ENCODE data around the gene POLR1E.
A peak's percentile ranks its signal among the peaks of the same experiment; 100 is the strongest.

Gene POLR1E

GRCh38 chr9:37485389-37486255 is at the start of gene POLR1E:
Gene POLR1E (plus strand): TSS chr9:37485948. CDS start chr9:37486048, 100 bp downstream.
- DNase-seq: peak; percentile 96

GRCh38 chr9:37436540-37436939 is 49.2 kb upstream of the POLR1E start:
- no peak for DNase-seq

GRCh38 chr9:37437010-37437409 is 48.7 kb upstream of the POLR1E start:
- no peak for DNase-seq

GRCh38 chr9:37437621-37438020 is 48.1 kb upstream of the POLR1E start:
- DNase-seq: no peak

- no peak for DNase-seq
Observed at GRCh38 chr9:37438359-37438758, 47.4 kb upstream of the POLR1E start.

- no peak for DNase-seq
Observed at GRCh38 chr9:37441776-37442370, 43.9 kb upstream of the POLR1E start.

- DNase-seq: no peak
Observed at GRCh38 chr9:37442556-37442955, 43.2 kb upstream of the POLR1E start.

- DNase-seq: no peak
Observed at GRCh38 chr9:37443566-37443965, 42.2 kb upstream of the POLR1E start.

- no peak for DNase-seq
Observed at GRCh38 chr9:37444890-37445289, 40.9 kb upstream of the POLR1E start.

- DNase-seq: no peak
Observed at GRCh38 chr9:37445832-37446231, 39.9 kb upstream of the POLR1E start.

GRCh38 chr9:37446401-37446800 is 39.3 kb upstream of the POLR1E start:
- DNase-seq: no peak

- no peak for DNase-seq
Observed at GRCh38 chr9:37447111-37447510, 38.6 kb upstream of the POLR1E start.

GRCh38 chr9:37449862-37450632 is 35.7 kb upstream of the POLR1E start:
- DNase-seq: no peak

GRCh38 chr9:37451628-37452027 is 34.1 kb upstream of the POLR1E start:
- no peak for DNase-seq

- DNase-seq: no peak
Observed at GRCh38 chr9:37452611-37453010, 33.1 kb upstream of the POLR1E start.

GRCh38 chr9:37453827-37454226 is 31.9 kb upstream of the POLR1E start:
- no peak for DNase-seq

GRCh38 chr9:37454238-37454637 is 31.5 kb upstream of the POLR1E start:
- DNase-seq: no peak

GRCh38 chr9:37455884-37456647 is 29.7 kb upstream of the POLR1E start:
- DNase-seq: no peak

- no peak for DNase-seq
Observed at GRCh38 chr9:37456817-37457216, 28.9 kb upstream of the POLR1E start.

GRCh38 chr9:37464006-37464405 is 21.7 kb upstream of the POLR1E start:
- no peak for DNase-seq

- peak; percentile 72 for DNase-seq
Observed at GRCh38 chr9:37464426-37465248, 21.1 kb upstream of the POLR1E start.
